ENCODE measurements around the gene RAB44. TPM values are rescaled to one million over a fixed set of nuclear protein-coding genes. Genes with fewer than 3 reads are reported as not detected.
"Not testable (repeated sequence)": the region's sequence is repeated elsewhere in the genome, so short reads cannot be mapped to it uniquely, and the experiment has no call there.

Gene RAB44
- total and polyA plus RNA-seq, 9 donors = 0.04 to 0.15 (median 0.12) TPM; not detected in 3

- Histone ChIP-seq H3K4me1 (ENCODE audit: insufficient read depth) (no peaks in the 10 kb centered on the region), H3K27ac (no peak overlapping the region), H3K9me3 (no peaks in the 10 kb centered on the region), H3K36me3 (no peaks in the 10 kb centered on the region), H3K4me3 (no peak overlapping the region), H3K27me3 (no peaks in the 10 kb centered on the region)
- TF ChIP-seq CTCF (IDR thresholded peaks at IDR 0.05) = no peak
- no peak for TF ChIP-seq EP300 (IDR thresholded peaks at IDR 0.05)
- TF ChIP-seq POLR2A (IDR thresholded peaks at IDR 0.05) = no peak
- intact Hi-C loops (cut with DNase I) = no loop called here
- no peak for DNase-seq
- WGBS, 3 donors = 81 to 84% (median 83%) methylated on average over 10 to 15 of the region's 15 CpGs
Measured at GRCh38 chr6:36721369-36722140, 23.9 kb downstream of the RAB44 start.

- DNase-seq = no peak
- no peaks in the 10 kb centered on the region for H3K9me3 ChIP-seq
- no peaks in the 10 kb centered on the region for H3K36me3 ChIP-seq
- intact Hi-C loops (cut with DNase I) = no loop called here
- no peak overlapping the region for H3K4me3 ChIP-seq
- WGBS, 3 donors = 90 to 93% (median 92%) methylated on average over 8 to 10 of the region's 10 CpGs
- H3K27me3 ChIP-seq = no peaks in the 10 kb centered on the region
- H3K27ac ChIP-seq = no peak overlapping the region
- no peaks in the 10 kb centered on the region for H3K4me1 ChIP-seq (ENCODE audit: insufficient read depth)
- TF ChIP-seq POLR2A (IDR thresholded peaks at IDR 0.05) (no peak), CTCF (IDR thresholded peaks at IDR 0.05) (no peak), EP300 (IDR thresholded peaks at IDR 0.05) (no peak)
Measured at GRCh38 chr6:36722365-36722764, 24.7 kb downstream of the RAB44 start.

GRCh38 chr6:36722879-36723278, 25.3 kb downstream of the RAB44 start:
- intact Hi-C loops (cut with DNase I) = no loop called here
- DNase-seq = no peak
- no peak for TF ChIP-seq CTCF (IDR thresholded peaks at IDR 0.05)
- TF ChIP-seq EP300 (IDR thresholded peaks at IDR 0.05) = no peak
- TF ChIP-seq POLR2A (IDR thresholded peaks at IDR 0.05) = no peak
- Histone ChIP-seq H3K27me3 (no peaks in the 10 kb centered on the region), H3K36me3 (no peaks in the 10 kb centered on the region), H3K27ac (no peak overlapping the region), H3K4me3 (no peak overlapping the region), H3K9me3 (no peaks in the 10 kb centered on the region), H3K4me1 (ENCODE audit: insufficient read depth) (no peaks in the 10 kb centered on the region)
- 85 to 90% (median 87%) methylated on average over 2 of the region's 2 CpGs for WGBS, 3 donors

GRCh38 chr6:36723992-36724391, 26.4 kb downstream of the RAB44 start:
- intact Hi-C loops (cut with DNase I) = not testable (repeated sequence)
- WGBS, 3 donors = 88 to 96% (median 88%) methylated on average over 4 of the region's 4 CpGs

More at GRCh38 chr6:36723992-36724391, 26.4 kb downstream of the RAB44 start:
- H3K4me1 ChIP-seq (ENCODE audit: insufficient read depth); H3K27me3 ChIP-seq; DNase-seq; H3K4me3 ChIP-seq; H3K9me3 ChIP-seq; H3K27ac ChIP-seq; H3K36me3 ChIP-seq: not testable (repeated sequence)
